ENCODE measurements around the gene POLR3C. TPM values are rescaled to one million over a fixed set of nuclear protein-coding genes. Genes with fewer than 3 reads are reported as not detected.

POLR3C gene, protein sequence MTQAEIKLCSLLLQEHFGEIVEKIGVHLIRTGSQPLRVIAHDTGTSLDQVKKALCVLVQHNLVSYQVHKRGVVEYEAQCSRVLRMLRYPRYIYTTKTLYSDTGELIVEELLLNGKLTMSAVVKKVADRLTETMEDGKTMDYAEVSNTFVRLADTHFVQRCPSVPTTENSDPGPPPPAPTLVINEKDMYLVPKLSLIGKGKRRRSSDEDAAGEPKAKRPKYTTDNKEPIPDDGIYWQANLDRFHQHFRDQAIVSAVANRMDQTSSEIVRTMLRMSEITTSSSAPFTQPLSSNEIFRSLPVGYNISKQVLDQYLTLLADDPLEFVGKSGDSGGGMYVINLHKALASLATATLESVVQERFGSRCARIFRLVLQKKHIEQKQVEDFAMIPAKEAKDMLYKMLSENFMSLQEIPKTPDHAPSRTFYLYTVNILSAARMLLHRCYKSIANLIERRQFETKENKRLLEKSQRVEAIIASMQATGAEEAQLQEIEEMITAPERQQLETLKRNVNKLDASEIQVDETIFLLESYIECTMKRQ
- total RNA-seq = 38.4 and 38.5 TPM in 2 replicates
- long read RNA-seq, transcript POLR3C-201 (15 exons, 1,851 nt) = major isoform, 90 of 171 reads
- long read RNA-seq, partial matches to known transcripts = 36 of 171 reads
- long read RNA-seq, other reads (novel, unspliced or antisense) = 42 of 171 reads

DNA sequence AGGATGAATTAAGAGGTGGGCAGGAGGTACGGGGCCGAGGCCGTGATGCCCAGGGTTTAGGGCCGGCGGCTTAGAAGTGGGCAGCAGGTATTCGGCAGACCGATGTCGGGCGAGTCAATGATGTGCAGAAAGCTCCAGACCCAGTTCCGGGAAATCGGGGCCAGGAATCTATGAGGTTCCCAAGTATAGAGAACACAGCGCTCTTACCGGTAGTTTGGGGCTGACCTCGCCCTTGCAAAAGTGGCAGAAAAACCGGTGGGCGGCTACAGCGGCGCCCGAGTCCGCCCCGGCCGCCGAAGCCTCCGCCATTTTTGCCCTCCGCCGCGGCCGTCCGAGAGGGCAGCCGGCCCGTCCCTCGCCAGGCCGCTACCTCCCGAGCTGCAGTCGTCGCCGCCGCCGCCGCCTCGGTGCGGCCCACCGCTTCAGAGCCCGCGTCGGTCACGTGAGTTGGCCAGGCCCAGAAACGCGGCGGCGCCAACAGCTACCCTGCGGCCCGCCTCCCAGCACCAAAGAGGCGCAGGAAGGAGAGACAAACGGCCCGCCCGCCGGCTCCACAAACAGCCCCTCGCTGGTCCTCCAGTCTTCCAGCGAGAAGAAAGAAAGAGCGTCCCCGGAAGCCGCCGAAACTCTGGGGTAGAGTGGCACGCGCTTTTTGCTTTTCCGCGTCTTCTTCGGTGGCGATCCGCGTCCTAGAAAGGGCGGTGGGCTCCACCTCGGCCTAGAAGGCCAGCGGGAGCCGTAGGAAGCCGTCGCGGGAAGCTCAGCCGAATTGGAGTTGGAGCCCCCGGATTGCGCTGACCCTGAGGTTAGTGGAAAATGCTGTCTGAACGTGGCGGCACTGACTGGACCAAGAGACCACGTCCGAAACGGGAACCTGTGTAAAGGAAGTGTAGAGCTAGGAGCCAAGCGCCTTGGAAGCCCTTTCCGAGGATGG, at the start of gene POLR3C, which contains the start of gene RNF115:
POLR3C (plus strand) TSS at position 636 of the 934 bp plus-strand sequence. CDS start 1,577 bp downstream, outside the sequence.
RNF115 (minus strand) TSS at position 531 of the 934 bp plus-strand sequence; CDS start at position 309, 222 bp downstream.
- peaks cover 14% of the 10 kb centered on the region for H3K36me3 Mint-ChIP-seq (ENCODE audit: low read depth)
- TF ChIP-seq, protein P1, sequence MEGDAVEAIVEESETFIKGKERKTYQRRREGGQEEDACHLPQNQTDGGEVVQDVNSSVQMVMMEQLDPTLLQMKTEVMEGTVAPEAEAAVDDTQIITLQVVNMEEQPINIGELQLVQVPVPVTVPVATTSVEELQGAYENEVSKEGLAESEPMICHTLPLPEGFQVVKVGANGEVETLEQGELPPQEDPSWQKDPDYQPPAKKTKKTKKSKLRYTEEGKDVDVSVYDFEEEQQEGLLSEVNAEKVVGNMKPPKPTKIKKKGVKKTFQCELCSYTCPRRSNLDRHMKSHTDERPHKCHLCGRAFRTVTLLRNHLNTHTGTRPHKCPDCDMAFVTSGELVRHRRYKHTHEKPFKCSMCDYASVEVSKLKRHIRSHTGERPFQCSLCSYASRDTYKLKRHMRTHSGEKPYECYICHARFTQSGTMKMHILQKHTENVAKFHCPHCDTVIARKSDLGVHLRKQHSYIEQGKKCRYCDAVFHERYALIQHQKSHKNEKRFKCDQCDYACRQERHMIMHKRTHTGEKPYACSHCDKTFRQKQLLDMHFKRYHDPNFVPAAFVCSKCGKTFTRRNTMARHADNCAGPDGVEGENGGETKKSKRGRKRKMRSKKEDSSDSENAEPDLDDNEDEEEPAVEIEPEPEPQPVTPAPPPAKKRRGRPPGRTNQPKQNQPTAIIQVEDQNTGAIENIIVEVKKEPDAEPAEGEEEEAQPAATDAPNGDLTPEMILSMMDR (conservative IDR thresholded peaks at IDR 0.05) = no peak
- H3K9me3 Mint-ChIP-seq = no peaks in the 10 kb centered on the region
- DNase-seq (ENCODE audit: low read depth, low spot score) = peak; percentile 79
- no peaks in the 10 kb centered on the region for H3K27me3 Mint-ChIP-seq (ENCODE audit: low read depth)
- peak within 1 kb of the TSS; percentile 100 for H3K27ac Mint-ChIP-seq (ENCODE audit: unreplicated experiment)
- peak within 1 kb of the TSS; percentile 99 for H3K4me3 Mint-ChIP-seq
- H3K4me1 Mint-ChIP-seq = peaks cover 21% of the 10 kb centered on the region

DNA sequence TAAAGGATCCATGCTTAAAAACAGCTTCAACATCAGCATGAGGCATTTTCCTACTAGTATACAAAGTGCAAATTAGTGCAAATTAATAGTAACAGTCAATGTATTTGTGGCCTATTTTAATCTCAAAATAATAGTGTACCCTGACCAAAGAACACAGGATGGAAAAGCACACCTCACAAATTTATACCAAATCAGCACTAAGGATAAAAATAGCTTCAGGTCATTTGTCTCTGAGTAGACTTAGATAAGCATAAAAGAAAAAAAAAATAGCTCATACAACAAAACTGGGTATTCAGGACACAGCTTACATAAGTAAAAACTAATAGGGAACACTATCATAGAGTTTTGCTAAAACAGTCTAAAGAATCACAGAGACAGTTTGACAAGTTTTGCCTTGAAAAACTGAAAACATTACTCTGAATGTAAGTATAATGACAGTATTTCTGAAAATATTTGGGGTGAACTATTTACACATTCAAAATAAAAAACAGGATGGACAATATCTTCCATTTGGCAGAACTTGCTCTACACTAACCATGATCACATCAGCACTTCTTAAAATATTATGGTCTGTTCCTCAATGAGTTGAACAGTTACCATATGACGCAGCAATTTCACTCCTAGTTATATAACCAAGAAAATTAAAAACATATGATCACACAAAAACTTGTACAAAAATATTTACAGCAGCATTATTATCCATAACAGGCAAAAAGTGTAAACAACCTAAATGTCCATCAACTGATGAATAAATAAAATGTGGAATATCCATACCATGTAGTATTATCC, 46.4 kb upstream of the POLR3C start:
- H3K4me1 Mint-ChIP-seq = peaks cover 8% of the 10 kb centered on the region
- H3K9me3 Mint-ChIP-seq = no peaks in the 10 kb centered on the region

DNA sequence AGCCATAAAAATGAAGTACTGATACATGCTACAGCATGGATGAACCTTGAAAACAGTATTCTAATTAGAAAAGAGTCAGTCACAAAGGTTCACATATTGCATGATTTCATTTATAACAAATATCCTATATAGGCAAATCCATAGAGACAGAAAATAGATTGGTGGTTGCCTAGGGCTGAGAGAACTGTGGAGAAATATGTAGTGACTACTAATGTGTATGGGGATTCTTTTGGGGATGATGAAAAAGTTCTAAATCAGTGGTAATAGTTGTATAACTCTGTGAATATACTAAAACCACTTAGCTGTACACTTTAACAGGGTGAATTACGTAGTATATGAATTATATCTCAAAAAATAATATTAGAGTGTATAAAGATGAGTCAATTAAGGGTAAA, 45.9 kb upstream of the POLR3C start:
- TF ChIP-seq, protein P1 (conservative IDR thresholded peaks at IDR 0.05) = no peak
- H3K36me3 Mint-ChIP-seq (ENCODE audit: low read depth) = peaks cover 7% of the 10 kb centered on the region
- H3K27ac Mint-ChIP-seq (ENCODE audit: unreplicated experiment) = no peak overlapping the region
- H3K27me3 Mint-ChIP-seq (ENCODE audit: low read depth) = no peaks in the 10 kb centered on the region
- no peaks in the 10 kb centered on the region for H3K9me3 Mint-ChIP-seq
- peaks cover 8% of the 10 kb centered on the region for H3K4me1 Mint-ChIP-seq
- H3K4me3 Mint-ChIP-seq = no peak overlapping the region
- DNase-seq (ENCODE audit: low read depth, low spot score) = no peak

More for the DNA sequence above, 46.4 kb upstream of the POLR3C start:
- no peak overlapping the region for H3K27ac Mint-ChIP-seq (ENCODE audit: unreplicated experiment)
- DNase-seq (ENCODE audit: low read depth, low spot score) = no peak
- peaks cover 12% of the 10 kb centered on the region for H3K36me3 Mint-ChIP-seq (ENCODE audit: low read depth)
- TF ChIP-seq, protein P1 (conservative IDR thresholded peaks at IDR 0.05) = no peak
- H3K4me3 Mint-ChIP-seq = no peak overlapping the region
- H3K27me3 Mint-ChIP-seq (ENCODE audit: low read depth) = no peaks in the 10 kb centered on the region

DNA sequence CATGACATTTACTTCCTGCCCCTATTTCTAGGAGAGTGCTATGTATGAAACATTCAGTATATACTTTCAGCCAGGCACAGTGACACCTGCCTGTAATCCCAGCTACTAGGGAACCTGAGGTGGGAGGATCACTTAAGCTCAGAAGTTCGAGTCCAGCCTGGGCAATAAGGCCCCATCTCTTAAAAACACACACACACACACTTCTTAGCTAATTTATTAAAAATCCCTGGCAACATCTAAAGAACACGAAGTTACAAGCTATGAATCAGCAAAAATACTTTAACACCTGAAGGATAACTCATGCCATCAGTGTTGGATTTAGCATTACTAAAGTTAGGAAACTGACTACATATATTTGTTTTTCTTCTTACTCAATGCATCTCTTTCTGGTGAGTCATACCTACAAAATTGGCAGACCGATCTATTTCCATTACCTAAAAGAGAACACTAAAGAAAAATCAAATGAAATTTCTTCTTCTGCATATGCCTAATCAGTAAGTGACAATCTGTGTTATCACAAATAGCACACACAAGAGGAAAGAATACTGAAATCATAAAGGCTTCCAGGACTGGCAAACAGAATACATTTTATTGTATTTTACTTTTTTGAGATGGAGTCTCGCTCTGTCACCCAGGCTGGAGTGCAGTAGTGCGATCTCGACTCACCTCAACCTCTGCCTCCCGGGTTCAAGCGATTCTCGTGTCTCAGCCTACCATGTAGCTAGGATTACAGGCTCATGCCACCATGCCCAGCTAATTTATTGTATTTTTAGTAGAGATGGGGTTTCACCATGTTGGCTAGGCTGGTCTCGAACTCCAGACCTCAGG, 41.5 kb upstream of the POLR3C start:
- H3K27ac Mint-ChIP-seq (ENCODE audit: unreplicated experiment) = no peak overlapping the region
- no peak overlapping the region for H3K4me3 Mint-ChIP-seq

More for the DNA sequence above, 41.5 kb upstream of the POLR3C start:
- H3K9me3 Mint-ChIP-seq = no peaks in the 10 kb centered on the region
- H3K4me1 Mint-ChIP-seq = no peaks in the 10 kb centered on the region
- H3K36me3 Mint-ChIP-seq (ENCODE audit: low read depth) = no peaks in the 10 kb centered on the region
- DNase-seq (ENCODE audit: low read depth, low spot score) = no peak
- no peaks in the 10 kb centered on the region for H3K27me3 Mint-ChIP-seq (ENCODE audit: low read depth)
- TF ChIP-seq, protein P1 (conservative IDR thresholded peaks at IDR 0.05) = no peak

Data from neural crest cell (in vitro differentiated cells).